ENCODE data around the gene ARMC10. TPM values are rescaled to one million over a fixed set of nuclear protein-coding genes. Genes with fewer than 3 reads are reported as not detected.
A peak's percentile ranks its signal among the peaks of the same experiment; 100 is the strongest.
"Not testable (repeated sequence)": the region's sequence is repeated elsewhere in the genome, so short reads cannot be mapped to it uniquely, and the experiment has no call there.

The ARMC10 gene
- total RNA-seq, 1 donor from 2014 or later, result 34.4 TPM

DNA sequence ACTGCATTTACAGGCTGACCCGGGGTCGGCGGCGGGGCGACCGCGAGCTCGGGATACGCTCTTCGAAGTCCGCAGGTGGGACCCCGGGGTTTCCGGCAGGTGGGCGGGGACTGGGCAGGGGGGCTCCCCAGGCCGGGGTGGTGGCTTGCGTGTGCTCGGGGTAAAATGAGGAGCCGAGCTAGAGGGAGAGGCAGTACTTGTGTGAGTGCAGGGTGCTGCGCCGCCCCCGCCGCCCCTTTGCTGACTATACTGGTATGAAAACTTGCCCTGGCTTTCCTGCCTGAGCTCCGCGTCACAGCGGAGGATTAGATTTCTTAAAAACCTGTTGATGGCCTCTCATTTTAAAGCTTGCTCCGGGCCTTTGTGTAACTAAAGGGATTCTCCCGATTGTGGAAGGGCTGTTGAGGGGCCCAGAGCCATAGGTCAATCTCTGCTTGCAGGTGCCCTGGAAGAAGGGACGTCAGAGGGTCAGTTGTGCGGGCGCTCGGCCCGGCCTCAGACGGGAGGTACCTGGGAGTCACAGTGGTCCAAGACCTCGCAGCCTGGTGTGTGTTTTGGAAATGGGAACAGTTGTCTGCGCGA is 488 bp downstream of the ARMC10 start:
- peak; percentile 18 for ATAC-seq
- DNase-seq (ENCODE audit: low spot score), result peak; percentile 74
- intact Hi-C loops (cut with DNase I), result no loop called here

DNA sequence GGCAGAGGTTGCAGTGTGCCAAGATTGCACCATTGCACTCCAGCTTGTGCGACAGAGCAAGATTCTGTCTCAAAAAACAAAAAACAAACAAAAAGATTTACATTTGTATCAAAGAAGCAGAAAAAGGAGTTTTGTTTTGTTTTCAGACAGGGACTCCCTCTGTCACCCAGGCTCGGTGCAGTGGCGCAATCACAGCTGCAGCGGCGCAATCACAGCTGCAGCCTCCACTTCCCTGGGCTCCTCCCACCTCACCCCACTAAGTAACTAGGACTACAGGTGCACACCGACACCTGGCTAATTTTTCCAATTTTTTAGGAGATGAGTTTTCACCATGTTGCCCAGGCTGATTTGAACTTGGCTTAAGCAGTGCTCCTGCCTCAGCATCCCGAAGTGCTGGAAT is 1.8 kb downstream of the ARMC10 start:
- ATAC-seq, result no peak
- intact Hi-C loops (cut with DNase I), result no loop called here

DNA sequence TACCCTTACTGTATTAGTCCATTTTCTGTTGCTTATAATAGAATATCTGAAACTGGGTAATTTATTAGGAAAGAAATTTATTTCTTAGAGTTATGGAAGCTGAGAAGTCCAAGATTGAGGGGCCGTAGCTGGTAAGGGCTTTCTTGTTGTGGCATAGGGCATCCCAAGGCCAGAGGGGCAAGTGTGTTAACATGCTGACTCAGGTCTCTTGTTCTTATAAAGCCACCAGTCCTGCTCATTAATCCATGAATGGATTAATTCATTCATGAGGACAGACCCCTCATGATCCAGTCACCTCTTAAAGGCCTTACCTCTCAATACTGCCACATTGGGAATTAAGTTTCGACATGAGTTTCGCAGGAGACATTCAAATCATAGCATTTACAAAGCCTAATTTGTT is 2.4 kb downstream of the ARMC10 start:
- intact Hi-C loops (cut with DNase I), result no loop called here
- ATAC-seq, result no peak
- no peak for DNase-seq (ENCODE audit: low spot score)

More for the DNA sequence above, 1.8 kb downstream of the ARMC10 start:
- no peak for DNase-seq (ENCODE audit: low spot score)

DNA sequence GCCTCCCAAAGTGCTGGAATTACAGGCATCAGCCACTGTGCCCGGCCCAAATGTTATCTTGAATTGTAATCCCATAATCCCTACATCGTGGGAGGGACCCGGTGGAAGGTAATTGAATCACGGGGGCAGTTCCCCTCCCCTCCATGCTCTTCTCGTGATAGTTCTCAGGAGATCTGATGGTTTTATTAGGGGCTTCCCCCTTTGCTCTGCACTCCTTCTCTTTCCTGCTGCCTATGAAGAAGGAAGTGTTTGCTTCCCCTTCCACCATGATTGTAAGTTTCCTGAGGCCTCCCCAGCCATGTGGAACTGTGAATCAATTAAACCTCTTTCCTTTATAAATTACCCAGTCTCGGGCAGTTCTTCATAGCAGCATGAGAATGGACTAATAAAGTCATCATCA is 3.3 kb downstream of the ARMC10 start:
- ATAC-seq; intact Hi-C loops (cut with DNase I); DNase-seq (ENCODE audit: low spot score): not testable (repeated sequence)

DNA sequence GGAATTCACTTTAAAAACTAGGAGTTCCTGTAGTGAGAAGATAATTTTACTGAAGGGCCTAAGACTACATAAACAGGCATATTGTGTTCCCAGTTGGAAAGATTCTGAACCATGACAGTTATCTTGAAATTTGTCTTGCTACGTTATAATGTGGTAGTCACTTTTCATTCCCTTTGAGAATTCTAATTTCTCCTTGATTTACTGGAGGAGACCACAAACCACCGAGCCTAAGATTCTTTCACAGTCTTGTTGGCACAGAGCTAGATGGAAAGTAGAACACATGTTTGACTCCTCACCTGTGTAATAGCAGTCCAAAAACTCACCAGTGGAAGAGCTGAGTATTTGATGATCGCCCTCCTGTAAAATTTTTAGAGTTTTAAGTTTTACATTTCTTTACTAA is 4.9 kb downstream of the ARMC10 start:
- intact Hi-C loops (cut with DNase I), result no loop called here
- no peak for ATAC-seq

DNA sequence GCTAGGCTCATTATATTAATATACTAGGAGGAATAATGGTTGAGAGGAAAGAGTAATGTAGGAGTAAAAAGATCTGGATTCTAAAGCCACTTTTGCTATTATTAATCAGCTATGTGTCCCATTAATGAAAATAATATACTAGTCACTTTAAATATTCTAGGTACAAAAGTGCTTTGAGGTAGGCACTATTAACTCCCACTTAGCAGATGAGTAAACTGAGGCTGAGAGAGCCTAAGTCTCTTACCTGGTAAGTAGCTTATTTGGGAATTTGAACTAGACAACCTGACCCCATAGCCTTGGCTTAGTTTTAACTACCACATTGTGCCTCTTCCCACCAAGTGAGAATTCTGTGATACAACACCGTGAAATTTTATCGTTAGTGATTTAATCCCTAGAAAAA is 6.0 kb downstream of the ARMC10 start:
- DNase-seq (ENCODE audit: low spot score) (no peak), ATAC-seq (no peak)
- intact Hi-C loops (cut with DNase I), result no loop called here

More for the DNA sequence above, 4.9 kb downstream of the ARMC10 start:
- DNase-seq (ENCODE audit: low spot score), result no peak

DNA sequence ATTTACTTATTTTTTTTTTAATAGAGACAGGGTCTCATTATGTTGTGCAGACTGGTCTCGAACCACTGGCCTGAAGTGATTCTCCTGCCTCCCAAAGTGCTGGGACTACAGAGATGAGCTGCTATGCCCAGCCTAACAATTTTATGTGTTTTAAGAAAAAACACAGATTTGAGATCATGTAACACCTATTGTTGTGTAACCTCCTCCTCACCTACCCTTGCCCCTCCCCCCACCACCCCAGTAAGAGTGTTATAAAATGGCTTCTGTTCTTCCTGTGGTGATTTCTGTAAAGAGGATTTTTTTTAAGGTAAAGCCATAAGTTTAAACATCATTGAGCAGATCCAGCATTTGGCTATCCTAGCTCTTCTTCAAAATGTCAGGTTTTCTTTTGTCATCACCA is 7.6 kb downstream of the ARMC10 start:
- intact Hi-C loops (cut with DNase I), result no loop called here
- DNase-seq (ENCODE audit: low spot score), result no peak
- ATAC-seq, result no peak

DNA sequence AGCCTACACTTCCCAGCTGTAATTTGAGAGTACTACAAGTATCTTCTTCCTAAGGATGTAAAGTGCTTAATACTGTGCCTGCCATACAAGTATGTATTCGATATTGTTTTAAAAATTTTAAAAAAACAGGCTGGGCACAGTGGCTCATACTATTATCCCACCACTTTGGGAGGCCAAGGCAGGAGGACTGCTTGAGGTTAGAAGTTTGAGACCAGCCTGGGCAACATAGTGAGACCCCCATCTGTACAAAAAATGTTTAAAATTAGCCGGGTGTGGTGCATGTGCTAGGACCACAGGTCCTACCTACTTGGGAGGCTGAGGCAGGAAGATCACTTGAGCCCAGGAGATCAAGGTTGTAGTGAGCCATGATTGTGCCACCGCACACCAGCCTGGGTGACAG is 8.3 kb downstream of the ARMC10 start:
- ATAC-seq (no peak), DNase-seq (ENCODE audit: low spot score) (no peak)
- intact Hi-C loops (cut with DNase I), result no loop called here

DNA sequence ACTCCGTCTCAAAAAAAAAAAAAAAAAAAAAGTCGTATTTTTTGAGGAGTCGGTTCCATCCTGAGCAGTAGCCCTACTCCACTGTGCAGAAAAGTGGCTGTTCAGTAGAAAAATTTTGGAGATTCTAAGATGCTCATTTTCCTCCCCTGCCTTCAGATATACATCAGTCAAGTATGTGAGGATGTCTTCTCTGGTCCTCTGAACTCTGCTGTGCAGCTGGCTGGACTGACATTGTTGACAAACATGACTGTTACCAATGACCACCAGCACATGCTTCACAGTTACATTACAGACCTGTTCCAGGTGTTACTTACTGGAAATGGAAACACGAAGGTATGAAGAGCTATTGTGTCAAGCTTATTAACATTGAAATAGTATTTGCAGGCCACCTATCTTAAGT is 17.4 kb downstream of the ARMC10 start:
- DNase-seq (ENCODE audit: low spot score); intact Hi-C loops (cut with DNase I): not testable (repeated sequence)

DNA sequence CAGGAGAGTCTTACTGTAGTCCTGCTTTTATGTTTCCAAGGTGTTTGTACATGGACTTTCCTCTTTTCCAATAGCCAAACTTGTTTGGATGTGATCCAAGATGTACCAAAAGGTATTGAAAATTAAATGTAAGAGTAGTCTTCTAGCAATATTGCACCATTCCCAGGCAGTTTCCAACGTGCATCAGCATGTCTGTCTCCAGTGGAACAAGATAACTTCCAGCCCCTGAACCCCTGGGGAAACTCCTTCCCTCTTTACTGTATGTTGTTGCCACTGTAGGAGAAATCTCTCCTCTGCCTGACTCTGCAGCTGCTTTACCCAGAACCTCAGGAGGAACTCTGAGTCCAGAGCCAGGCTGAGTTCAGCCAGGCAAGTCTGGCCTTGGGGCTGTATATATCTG is 18.5 kb downstream of the ARMC10 start:
- ATAC-seq, result no peak
- no peak for DNase-seq (ENCODE audit: low spot score)
- intact Hi-C loops (cut with DNase I), result no loop called here

More for the DNA sequence above, 17.4 kb downstream of the ARMC10 start:
- ATAC-seq, result not testable (repeated sequence)

DNA sequence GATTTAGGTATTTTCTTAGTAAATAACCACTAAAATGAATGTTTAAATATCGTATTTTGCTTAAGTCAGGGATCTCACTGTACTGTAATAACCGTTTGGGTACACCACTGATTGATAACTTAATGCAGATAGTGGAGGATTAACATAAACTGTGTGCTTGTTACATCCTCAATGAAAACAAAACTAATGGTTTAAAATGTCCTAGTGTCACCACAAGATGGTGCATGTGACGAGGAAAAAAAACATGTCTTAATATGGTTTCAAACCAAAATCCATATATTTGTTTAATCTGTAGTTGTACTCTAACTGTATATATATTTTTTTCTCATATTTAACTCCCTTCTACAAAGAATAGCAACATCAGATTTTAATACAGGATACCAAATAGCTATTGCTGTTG is 19.2 kb downstream of the ARMC10 start:
- ATAC-seq, result no peak
- DNase-seq (ENCODE audit: low spot score), result no peak
- intact Hi-C loops (cut with DNase I), result no loop called here

DNA sequence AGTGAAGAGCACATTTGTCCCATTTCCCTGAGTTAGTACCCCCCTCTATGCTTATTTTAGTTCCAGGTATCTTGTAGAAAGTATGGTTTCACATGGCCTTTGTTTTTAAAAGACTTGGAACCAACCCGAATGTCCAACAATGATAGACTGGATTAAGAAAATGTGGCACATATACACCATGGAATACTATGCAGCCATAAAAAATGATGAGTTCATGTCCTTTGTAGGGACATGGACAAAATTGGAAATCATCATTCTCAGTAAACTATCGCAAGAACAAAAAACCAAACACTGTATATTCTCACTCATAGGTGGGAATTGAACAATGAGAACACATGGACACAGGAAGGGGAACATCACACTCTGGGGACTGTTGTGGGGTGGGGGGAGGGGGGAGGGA is 20.6 kb downstream of the ARMC10 start:
- intact Hi-C loops (cut with DNase I); DNase-seq (ENCODE audit: low spot score); ATAC-seq: not testable (repeated sequence)

DNA sequence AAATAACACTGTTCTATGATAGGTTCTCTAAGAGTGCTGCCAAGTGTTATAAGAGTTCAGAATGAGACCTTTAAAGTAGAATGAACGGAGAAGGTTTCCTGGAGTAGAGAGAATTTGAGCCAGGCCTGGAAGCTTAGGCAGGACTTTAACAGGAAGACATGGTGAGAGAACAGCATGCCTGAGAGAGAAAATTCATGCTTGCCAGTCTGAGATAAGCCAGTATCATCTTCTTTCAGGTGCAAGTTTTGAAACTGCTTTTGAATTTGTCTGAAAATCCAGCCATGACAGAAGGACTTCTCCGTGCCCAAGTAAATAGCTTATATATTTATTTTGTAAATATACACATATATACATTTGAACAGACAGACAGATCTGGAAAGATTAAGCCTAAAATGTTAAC is 22.1 kb downstream of the ARMC10 start:
- intact Hi-C loops (cut with DNase I), result no loop called here

DNA sequence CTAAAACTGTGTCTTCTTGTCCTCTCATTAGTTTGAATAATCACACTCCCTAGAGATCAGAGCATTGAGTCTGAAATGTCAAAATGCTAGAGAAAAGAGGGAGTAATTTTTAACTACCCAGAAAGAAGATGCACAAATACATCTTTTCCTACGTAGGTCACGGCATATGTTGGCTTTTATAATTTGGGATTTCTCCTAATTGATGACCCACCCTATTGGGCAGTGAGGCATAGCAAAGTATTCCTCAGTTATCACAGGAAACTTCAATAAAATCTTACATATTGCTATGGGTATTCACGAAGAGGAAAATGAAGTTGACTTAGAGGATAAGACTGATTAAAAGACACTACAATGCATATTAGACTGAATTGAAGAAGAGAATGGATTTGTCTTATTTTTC is 25.4 kb downstream of the ARMC10 start:
- ATAC-seq, result no peak
- DNase-seq (ENCODE audit: low spot score), result no peak
- intact Hi-C loops (cut with DNase I), result no loop called here

More for the DNA sequence above, 22.1 kb downstream of the ARMC10 start:
- DNase-seq (ENCODE audit: low spot score), result no peak
- no peak for ATAC-seq

DNA sequence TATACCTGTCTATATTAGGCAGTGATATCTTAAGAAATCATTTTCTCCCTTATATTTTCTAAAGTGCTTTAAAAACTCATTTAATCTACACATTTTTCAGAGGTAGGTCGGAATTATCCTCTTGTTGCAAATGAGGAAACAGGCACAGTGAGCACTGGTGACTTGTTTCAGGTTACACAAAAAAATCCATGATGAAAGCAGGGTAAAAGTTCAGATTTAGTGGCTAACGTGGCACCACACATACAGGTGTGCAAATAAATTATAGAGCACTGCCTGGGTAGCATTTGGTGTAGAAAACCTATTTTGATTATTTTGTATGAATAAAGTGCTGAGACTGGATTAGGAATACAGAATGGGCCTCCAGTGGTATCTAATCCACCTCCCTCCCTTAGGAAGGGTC is 26.6 kb downstream of the ARMC10 start:
- no peak for ATAC-seq
- intact Hi-C loops (cut with DNase I), result no loop called here

DNA sequence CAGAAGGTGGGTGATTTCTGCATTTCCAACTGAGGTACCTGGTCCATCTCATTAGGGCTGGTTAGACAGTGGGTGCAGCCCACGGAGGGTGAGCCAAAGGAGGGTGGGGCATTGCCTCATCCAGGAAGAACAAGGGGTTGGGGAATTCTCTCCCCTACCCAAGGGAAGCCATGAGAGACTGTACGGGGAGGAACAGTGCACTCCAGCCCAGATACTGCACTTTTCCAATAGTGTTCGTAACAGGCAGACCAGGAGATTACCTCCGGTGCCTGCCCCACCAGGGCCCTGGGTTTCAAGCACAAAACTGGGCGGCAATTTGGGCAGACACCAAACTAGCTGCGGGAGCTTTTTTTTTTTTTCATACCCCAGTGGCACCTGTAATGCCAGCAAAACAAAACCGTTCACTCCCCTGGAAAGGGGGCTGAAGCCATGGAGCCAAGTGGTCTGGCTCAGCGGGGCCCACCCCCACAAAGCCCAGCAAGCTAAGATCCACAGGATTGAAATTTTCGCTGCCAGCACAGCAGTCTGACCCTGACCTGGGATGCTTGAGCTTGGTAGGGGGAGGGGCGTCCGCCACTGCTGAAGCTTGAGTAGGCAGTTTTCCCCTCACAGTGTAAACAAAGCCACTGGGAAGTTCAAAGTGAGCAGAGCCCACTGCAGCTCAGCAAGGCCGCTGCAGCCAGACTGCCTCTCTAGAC is 31.2 kb downstream of the ARMC10 start:
- no peak for ATAC-seq
- intact Hi-C loops (cut with DNase I), result no loop called here
- no peak for DNase-seq (ENCODE audit: low spot score)

More for the DNA sequence above, 26.6 kb downstream of the ARMC10 start:
- DNase-seq (ENCODE audit: low spot score), result no peak

DNA sequence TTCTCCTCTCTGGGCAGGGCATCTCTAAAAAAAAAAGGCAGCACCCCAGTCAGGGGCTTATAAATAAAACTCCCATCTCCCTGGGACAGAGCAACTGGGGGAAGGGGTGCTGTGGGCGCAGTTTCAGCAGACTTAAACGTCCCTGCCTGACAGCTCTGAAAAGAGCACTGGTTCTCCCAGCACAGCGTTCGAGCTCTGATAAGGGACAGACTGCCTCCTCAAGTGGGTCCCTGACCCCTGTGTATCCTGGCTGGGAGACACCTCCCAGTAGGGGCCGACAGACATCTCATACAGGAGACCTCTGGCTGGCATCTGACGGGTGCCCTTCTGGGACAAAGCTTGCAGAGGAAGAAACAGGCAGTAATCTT is 31.7 kb downstream of the ARMC10 start:
- ATAC-seq; intact Hi-C loops (cut with DNase I); DNase-seq (ENCODE audit: low spot score): not testable (repeated sequence)

DNA sequence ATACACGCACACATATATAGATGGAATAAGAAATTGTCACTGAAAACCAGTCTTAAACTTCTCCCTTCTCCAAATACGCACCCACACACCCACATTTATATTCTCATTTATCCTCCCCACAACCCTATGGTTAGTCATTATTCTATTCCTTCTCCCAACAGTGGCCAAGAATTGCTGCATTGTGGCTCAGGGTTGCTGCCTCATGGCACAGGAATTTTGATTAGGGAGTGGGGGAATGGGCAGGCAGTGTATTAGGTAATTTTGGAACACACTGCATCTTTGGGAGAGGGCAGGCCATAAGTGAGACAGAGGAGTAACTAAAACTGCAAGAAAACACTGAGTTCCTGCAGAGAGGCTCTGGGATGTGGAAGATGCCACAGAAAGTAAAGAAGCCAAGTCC is 38.2 kb downstream of the ARMC10 start:
- no peak for DNase-seq (ENCODE audit: low spot score)
- ATAC-seq, result no peak
- intact Hi-C loops (cut with DNase I), result no loop called here

DNA sequence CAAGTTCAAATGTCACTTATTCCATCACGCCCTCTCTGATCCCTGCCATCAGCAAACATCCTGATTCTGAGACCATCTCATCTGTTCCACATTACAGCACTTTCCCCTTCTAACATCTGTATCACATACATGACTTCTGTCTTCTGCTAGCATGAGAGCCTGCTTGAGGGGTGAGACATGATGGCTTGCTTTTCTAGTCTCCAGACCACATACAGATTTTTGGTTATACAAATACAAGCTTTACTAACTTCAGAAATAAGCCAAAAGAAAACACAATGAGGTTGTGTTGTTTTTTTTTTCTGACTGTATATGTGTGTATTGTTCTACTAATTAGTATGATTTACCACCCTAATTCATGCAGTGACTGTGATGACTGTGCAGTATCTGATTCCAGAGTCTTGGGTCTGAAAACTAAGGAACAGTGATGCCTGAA is 39.7 kb downstream of the ARMC10 start:
- DNase-seq (ENCODE audit: low spot score) (no peak), ATAC-seq (no peak)
- intact Hi-C loops (cut with DNase I), result no loop called here

DNA sequence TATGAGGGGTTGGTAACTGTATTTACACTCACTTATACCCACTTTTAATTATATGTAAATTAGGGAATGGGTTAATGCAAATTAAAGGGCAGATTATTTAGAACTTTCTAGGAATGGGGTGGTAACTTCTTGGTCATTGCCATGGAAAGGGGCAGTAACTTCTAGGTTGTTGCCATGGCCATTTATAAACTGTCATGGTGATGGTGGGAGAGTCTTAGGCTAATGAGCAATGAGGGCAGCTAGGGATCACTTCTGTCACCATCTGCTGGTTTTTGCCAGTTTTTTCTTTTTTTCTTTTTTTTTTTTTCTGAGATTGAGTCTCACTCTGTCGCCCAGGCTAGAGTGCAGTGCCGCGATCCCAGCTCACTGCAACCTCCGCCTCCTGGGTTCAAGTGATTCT is 40.8 kb downstream of the ARMC10 start:
- ATAC-seq (no peak), DNase-seq (ENCODE audit: low spot score) (no peak)
- intact Hi-C loops (cut with DNase I), result no loop called here

DNA sequence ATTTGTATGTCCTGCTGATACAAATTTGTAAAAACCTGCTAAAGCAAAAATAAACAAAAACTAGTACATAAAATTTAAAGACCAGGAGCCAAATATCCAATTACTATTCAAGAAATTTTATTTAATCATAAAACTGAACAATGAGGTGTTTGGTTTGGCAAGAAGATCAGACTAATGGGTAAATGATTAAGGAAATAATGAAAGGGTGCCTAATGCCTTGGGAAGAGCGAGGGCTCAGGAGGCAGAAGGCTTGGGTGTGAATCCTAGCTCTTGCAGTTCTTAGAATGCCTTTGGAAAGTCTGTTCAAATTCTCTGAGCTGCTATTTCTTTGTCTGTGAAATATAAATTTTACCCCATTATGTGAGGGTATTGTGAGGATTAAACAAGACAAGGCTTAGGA is 41.6 kb downstream of the ARMC10 start:
- ATAC-seq (no peak), DNase-seq (ENCODE audit: low spot score) (no peak)
- intact Hi-C loops (cut with DNase I), result no loop called here

All from sciatic nerve (tissue), 2 donors.